Body of pancreas (tissue), 4 donors: ENCODE data around the gene TTLL11.

Experiments
- POLR2A ChIP-seq, 3 donors: fragments of 450-650 bp; IDR thresholded peaks; one replicate each; pipeline ENCODE4 v1.6.1; 2016; ENCODE audit warnings: antibody characterized with exemption in 3 of 3, mild to moderate bottlenecking in 2 of 3
- TF ChIP-seq, protein P1 (sequence below), 7 experiments: fragments of 450-650 bp in 4 of 7; fragments of 200-600 bp in 3 of 7; sonication (generic) in 3 of 7; IDR thresholded peaks; one replicate each; pipeline ENCODE4 v1.5.1; 2016 to 2019; ENCODE audit warnings: antibody characterized with exemption in 7 of 7

DNA sequence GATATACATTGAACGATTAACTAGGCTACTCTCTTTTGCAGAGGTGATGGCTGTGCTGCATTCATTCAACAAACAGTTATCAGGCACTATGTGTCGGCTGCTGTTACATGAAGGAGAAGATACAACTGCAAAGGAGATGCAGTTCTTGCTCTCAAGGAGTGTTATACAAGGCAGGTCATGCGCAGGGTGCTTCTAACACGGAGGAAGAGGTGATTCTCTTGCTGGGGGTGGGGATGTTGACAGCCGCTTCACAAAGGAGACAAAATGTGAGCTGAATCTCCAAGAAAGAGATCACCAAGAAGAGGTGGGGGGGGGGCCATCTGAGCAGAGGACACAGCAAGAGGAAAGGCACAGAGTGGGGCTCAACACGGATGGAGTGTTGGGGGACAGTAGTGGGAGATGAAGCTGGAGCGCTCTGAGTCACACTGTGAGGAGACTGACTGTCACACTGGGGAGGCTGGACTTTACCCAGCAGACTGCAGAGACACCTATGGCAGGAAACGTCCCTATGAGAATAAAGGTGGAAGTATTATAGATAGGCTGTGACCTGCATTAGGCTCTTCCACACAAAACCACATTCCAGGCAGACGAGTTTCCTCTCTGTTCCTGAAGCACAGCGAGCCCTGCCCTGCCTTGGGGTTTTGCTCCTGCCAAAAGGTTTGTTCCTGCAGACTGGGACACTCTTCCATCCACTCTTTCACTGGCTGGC, 45.6 kb upstream of the TTLL11 start:
- TF ChIP-seq, protein P1, sequence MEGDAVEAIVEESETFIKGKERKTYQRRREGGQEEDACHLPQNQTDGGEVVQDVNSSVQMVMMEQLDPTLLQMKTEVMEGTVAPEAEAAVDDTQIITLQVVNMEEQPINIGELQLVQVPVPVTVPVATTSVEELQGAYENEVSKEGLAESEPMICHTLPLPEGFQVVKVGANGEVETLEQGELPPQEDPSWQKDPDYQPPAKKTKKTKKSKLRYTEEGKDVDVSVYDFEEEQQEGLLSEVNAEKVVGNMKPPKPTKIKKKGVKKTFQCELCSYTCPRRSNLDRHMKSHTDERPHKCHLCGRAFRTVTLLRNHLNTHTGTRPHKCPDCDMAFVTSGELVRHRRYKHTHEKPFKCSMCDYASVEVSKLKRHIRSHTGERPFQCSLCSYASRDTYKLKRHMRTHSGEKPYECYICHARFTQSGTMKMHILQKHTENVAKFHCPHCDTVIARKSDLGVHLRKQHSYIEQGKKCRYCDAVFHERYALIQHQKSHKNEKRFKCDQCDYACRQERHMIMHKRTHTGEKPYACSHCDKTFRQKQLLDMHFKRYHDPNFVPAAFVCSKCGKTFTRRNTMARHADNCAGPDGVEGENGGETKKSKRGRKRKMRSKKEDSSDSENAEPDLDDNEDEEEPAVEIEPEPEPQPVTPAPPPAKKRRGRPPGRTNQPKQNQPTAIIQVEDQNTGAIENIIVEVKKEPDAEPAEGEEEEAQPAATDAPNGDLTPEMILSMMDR (IDR thresholded peaks at IDR 0.05) = no peak
- no peak for TF ChIP-seq POLR2A (IDR thresholded peaks at IDR 0.05)
